Astrocyte (in vitro differentiated cells and primary cell): ENCODE results near the gene KRTAP29-1. TPM values are rescaled to one million over a fixed set of nuclear protein-coding genes. Genes with fewer than 3 reads are reported as not detected.

Source experiments
- DNase-seq: peaks from one replicate; pipeline ENCODE4 v3.0.0-alpha.2; 2010; ENCODE audit warnings: low read depth
- FAIRE-seq: peaks from 2 replicates; lab custom pipeline; 2011; peaks lifted over from hg19 to GRCh38; lab: Jason Lieb, UNC
- H2AFZ ChIP-seq: 2 replicates; pipeline ENCODE4 v1.6.0; 2012; ENCODE audit warnings: low read depth, low read length, inconsistent platforms
- H3K27ac ChIP-seq: 2 replicates; pipeline ENCODE4 v1.5.1; 2011; ENCODE audit warnings: low read depth, low read length, inconsistent platforms
- H3K27me3 ChIP-seq: 2 replicates; pipeline ENCODE4 v1.6.0; 2011; ENCODE audit warnings: low read length, inconsistent platforms; ENCODE audit not compliant: insufficient read depth
- H3K36me3 ChIP-seq: 2 replicates; pipeline ENCODE4 v1.5.1; 2011; ENCODE audit warnings: low read length, inconsistent platforms; ENCODE audit not compliant: insufficient read depth
- H3K4me1 ChIP-seq: 2 replicates; pipeline ENCODE4 v1.5.1; 2011; ENCODE audit warnings: low read length, inconsistent platforms; ENCODE audit not compliant: insufficient read depth
- H3K4me2 ChIP-seq: 2 replicates; pipeline ENCODE4 v1.6.0; 2012; ENCODE audit warnings: low read length, inconsistent platforms
- H3K4me3 ChIP-seq: 2 replicates; pipeline ENCODE4 v1.5.1; 2011; ENCODE audit warnings: low read depth, mild to moderate bottlenecking, low read length, inconsistent platforms; ENCODE audit not compliant: insufficient read depth
- H3K79me2 ChIP-seq: 2 replicates; pipeline ENCODE4 v1.6.0; 2012; ENCODE audit warnings: mild to moderate bottlenecking, low read length, inconsistent platforms; ENCODE audit not compliant: insufficient read depth
- H3K9ac ChIP-seq: 2 replicates; pipeline ENCODE4 v1.6.0; 2012; ENCODE audit warnings: mild to moderate bottlenecking, low read length, inconsistent platforms
- H3K9me3 ChIP-seq: 2 replicates; pipeline ENCODE4 v1.5.1; 2012; ENCODE audit warnings: low read depth, mild to moderate bottlenecking, low read length, inconsistent platforms; ENCODE audit not compliant: insufficient read depth
- H4K20me1 ChIP-seq: 2 replicates; pipeline ENCODE4 v1.6.0; 2012; ENCODE audit warnings: low read length, inconsistent platforms; ENCODE audit not compliant: insufficient read depth
- H3K27ac Mint-ChIP-seq: one replicate; pipeline ENCODE4 v1.8.0; 2021; ENCODE audit warnings: mild to moderate bottlenecking, mixed read lengths; ENCODE audit not compliant: unreplicated experiment
- H3K27me3 Mint-ChIP-seq: one replicate; pipeline ENCODE4 v1.8.0; 2021; ENCODE audit warnings: low read depth, mixed read lengths; ENCODE audit not compliant: unreplicated experiment
- H3K36me3 Mint-ChIP-seq: one replicate; pipeline ENCODE4 v1.8.0; 2021; ENCODE audit warnings: low read depth, mixed read lengths; ENCODE audit not compliant: unreplicated experiment
- H3K4me1 Mint-ChIP-seq: one replicate; pipeline ENCODE4 v1.8.0; 2021; ENCODE audit warnings: low read depth, mixed read lengths; ENCODE audit not compliant: unreplicated experiment
- H3K4me3 Mint-ChIP-seq: one replicate; pipeline ENCODE4 v1.8.0; 2021; ENCODE audit warnings: mild to moderate bottlenecking, moderate library complexity, mixed read lengths; ENCODE audit not compliant: unreplicated experiment
- H3K9me3 Mint-ChIP-seq: one replicate; pipeline ENCODE4 v1.8.0; 2021; ENCODE audit warnings: mild to moderate bottlenecking, mixed read lengths; ENCODE audit not compliant: unreplicated experiment
- EZH2 ChIP-seq: IDR thresholded peaks from 2 replicates; pipeline ENCODE4 v1.6.1; 2012; ENCODE audit warnings: mild to moderate bottlenecking, low read length, inconsistent platforms; ENCODE audit not compliant: insufficient read depth
- total RNA-seq: library from RNA; stranded (reverse); gene quantifications from 2 replicates; pipeline ENCODE4 v1.2.1, GENCODE V29; 2021
- TF ChIP-seq, protein P1 (sequence below): IDR thresholded peaks from 2 replicates; pipeline ENCODE4 v1.5.1; 2011; ENCODE audit warnings: low read depth, mild to moderate bottlenecking, inconsistent platforms, low read length, moderate library complexity; ENCODE audit not compliant: insufficient read depth

Gene KRTAP29-1
- total RNA-seq, 1 donor from 2014 or later = not detected

- H3K4me1 ChIP-seq = no peaks in the 10 kb centered on the region
- Mint-ChIP-seq H3K27ac (no peak overlapping the region), H3K4me1 (no peaks in the 10 kb centered on the region), H3K36me3 (no peaks in the 10 kb centered on the region), H3K4me3 (no peak overlapping the region), H3K9me3 (no peaks in the 10 kb centered on the region), H3K27me3 (peaks cover 6% of the 10 kb centered on the region)
- H3K27me3 ChIP-seq = no peaks in the 10 kb centered on the region
- no peaks in the 10 kb centered on the region for H4K20me1 ChIP-seq
- DNase-seq = no peak
- H2AFZ ChIP-seq = no peak overlapping the region
- H3K4me3 ChIP-seq = no peak overlapping the region
- no peaks in the 10 kb centered on the region for H3K36me3 ChIP-seq
- no peak overlapping the region for H3K4me2 ChIP-seq
- TF ChIP-seq, protein P1, sequence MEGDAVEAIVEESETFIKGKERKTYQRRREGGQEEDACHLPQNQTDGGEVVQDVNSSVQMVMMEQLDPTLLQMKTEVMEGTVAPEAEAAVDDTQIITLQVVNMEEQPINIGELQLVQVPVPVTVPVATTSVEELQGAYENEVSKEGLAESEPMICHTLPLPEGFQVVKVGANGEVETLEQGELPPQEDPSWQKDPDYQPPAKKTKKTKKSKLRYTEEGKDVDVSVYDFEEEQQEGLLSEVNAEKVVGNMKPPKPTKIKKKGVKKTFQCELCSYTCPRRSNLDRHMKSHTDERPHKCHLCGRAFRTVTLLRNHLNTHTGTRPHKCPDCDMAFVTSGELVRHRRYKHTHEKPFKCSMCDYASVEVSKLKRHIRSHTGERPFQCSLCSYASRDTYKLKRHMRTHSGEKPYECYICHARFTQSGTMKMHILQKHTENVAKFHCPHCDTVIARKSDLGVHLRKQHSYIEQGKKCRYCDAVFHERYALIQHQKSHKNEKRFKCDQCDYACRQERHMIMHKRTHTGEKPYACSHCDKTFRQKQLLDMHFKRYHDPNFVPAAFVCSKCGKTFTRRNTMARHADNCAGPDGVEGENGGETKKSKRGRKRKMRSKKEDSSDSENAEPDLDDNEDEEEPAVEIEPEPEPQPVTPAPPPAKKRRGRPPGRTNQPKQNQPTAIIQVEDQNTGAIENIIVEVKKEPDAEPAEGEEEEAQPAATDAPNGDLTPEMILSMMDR = no peak
- TF ChIP-seq EZH2 = no peak
- H3K79me2 ChIP-seq = no peaks in the 10 kb centered on the region
- no peak for FAIRE-seq
- H3K27ac ChIP-seq = no peak overlapping the region
- no peaks in the 10 kb centered on the region for H3K9me3 ChIP-seq
- no peak overlapping the region for H3K9ac ChIP-seq
These were observed 34.9 kb downstream of the KRTAP29-1 start for GRCh38 chr17:41267711-41268110.

DNA sequence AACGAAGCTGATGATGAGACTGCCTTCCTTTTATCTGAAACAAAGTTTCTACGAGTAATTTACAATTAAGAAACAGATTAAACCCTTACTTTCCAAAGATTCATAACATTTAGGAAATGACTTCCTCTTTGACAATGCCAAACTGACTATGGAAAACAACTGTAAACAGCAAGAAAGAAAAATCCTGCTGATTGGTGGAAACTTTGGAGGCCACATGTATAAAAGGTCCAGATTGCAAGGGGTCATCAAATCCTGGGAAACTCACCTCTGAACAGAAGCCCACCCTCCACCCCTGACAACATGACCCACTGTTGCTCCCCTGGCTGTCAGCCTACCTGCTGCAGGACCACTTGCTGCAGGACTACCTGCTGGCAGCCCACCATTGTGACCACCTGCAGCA is 37.6 kb downstream of the KRTAP29-1 start, which contains the start of gene KRTAP9-6:
Gene KRTAP9-6 (plus strand): TSS at position 301 of the 400 bp plus-strand sequence. CDS start 0 bp downstream, at position 301.
- FAIRE-seq (no peak), DNase-seq (no peak)
- no peak within 1 kb of the TSS for H3K4me3 ChIP-seq
- H3K4me1 ChIP-seq = no peaks in the 10 kb centered on the region
- Mint-ChIP-seq H3K27me3 (peaks cover 16% of the 10 kb centered on the region), H3K4me1 (peaks cover 2% of the 10 kb centered on the region), H3K27ac (no peak within 1 kb of the TSS), H3K36me3 (no peaks in the 10 kb centered on the region), H3K4me3 (no peak within 1 kb of the TSS), H3K9me3 (no peaks in the 10 kb centered on the region)
- no peaks in the 10 kb centered on the region for H4K20me1 ChIP-seq
- H3K4me2 ChIP-seq = no peak within 1 kb of the TSS
- H3K9me3 ChIP-seq = no peaks in the 10 kb centered on the region
- H2AFZ ChIP-seq = no peak within 1 kb of the TSS
- H3K79me2 ChIP-seq = no peaks in the 10 kb centered on the region
- H3K27me3 ChIP-seq = peaks cover 2% of the 10 kb centered on the region
- no peak within 1 kb of the TSS for H3K27ac ChIP-seq
- TF ChIP-seq, protein P1 = no peak
- TF ChIP-seq EZH2 = no peak
- no peak within 1 kb of the TSS for H3K9ac ChIP-seq
- H3K36me3 ChIP-seq = no peaks in the 10 kb centered on the region

GRCh38 chr17:41264599-41264998 is 38.1 kb downstream of the KRTAP29-1 start:
- H3K27ac ChIP-seq = no peak overlapping the region
- peaks cover 16% of the 10 kb centered on the region for H3K27me3 Mint-ChIP-seq
- H3K4me3 Mint-ChIP-seq = no peak overlapping the region
- H3K4me3 ChIP-seq = no peak overlapping the region
- H3K4me2 ChIP-seq = no peak overlapping the region
- TF ChIP-seq, protein P1 = no peak
- TF ChIP-seq EZH2 = no peak
- no peak overlapping the region for H3K27ac Mint-ChIP-seq
- no peaks in the 10 kb centered on the region for H3K9me3 ChIP-seq
- peaks cover 2% of the 10 kb centered on the region for H3K27me3 ChIP-seq
- no peaks in the 10 kb centered on the region for H3K79me2 ChIP-seq
- FAIRE-seq (no peak), DNase-seq (no peak)
- H2AFZ ChIP-seq = no peak overlapping the region
- H4K20me1 ChIP-seq = no peaks in the 10 kb centered on the region
- no peaks in the 10 kb centered on the region for H3K36me3 ChIP-seq
- H3K4me1 Mint-ChIP-seq = peaks cover 2% of the 10 kb centered on the region
- H3K36me3 Mint-ChIP-seq = no peaks in the 10 kb centered on the region
- no peak overlapping the region for H3K9ac ChIP-seq
- no peaks in the 10 kb centered on the region for H3K9me3 Mint-ChIP-seq
- no peaks in the 10 kb centered on the region for H3K4me1 ChIP-seq
